GM19372 (cell line): ENCODE measurements around the gene VPS35.

ENCODE experiments used
- ATAC-seq: cut with Tn5 transposase; IDR thresholded peaks from one replicate; pipeline ENCODE4 v1.9.1; 2021; ENCODE audit warnings: mild to moderate bottlenecking, low read depth, moderate library complexity; ENCODE audit not compliant: unreplicated experiment

The VPS35 gene

GRCh38 chr16:46620266-46621005 lies 68.5 kb downstream of the VPS35 start:
- ATAC-seq = no peak

GRCh38 chr16:46618516-46618915 lies 70.5 kb downstream of the VPS35 start:
- no peak for ATAC-seq

GRCh38 chr16:46614006-46614405 lies 75.0 kb downstream of the VPS35 start:
- ATAC-seq = no peak

GRCh38 chr16:46613352-46613751 lies 75.6 kb downstream of the VPS35 start:
- ATAC-seq = no peak

- ATAC-seq = no peak
Measured at GRCh38 chr16:46612121-46612520, 76.9 kb downstream of the VPS35 start.

GRCh38 chr16:46607529-46607928 lies 81.4 kb downstream of the VPS35 start:
- no peak for ATAC-seq

- no peak for ATAC-seq
Measured at GRCh38 chr16:46606231-46606630, 82.7 kb downstream of the VPS35 start.
